HG03432 (cell line): ENCODE data around the gene MAP3K14.
"Not testable (repeated sequence)": the region's sequence is repeated elsewhere in the genome, so short reads cannot be mapped to it uniquely, and the experiment has no call there.

ENCODE experiments used
- ATAC-seq: cut with Tn5 transposase; IDR thresholded peaks from one replicate; pipeline ENCODE4 v1.9.1; 2021; ENCODE audit warnings: mild to moderate bottlenecking, moderate library complexity; ENCODE audit not compliant: unreplicated experiment

Gene MAP3K14

DNA sequence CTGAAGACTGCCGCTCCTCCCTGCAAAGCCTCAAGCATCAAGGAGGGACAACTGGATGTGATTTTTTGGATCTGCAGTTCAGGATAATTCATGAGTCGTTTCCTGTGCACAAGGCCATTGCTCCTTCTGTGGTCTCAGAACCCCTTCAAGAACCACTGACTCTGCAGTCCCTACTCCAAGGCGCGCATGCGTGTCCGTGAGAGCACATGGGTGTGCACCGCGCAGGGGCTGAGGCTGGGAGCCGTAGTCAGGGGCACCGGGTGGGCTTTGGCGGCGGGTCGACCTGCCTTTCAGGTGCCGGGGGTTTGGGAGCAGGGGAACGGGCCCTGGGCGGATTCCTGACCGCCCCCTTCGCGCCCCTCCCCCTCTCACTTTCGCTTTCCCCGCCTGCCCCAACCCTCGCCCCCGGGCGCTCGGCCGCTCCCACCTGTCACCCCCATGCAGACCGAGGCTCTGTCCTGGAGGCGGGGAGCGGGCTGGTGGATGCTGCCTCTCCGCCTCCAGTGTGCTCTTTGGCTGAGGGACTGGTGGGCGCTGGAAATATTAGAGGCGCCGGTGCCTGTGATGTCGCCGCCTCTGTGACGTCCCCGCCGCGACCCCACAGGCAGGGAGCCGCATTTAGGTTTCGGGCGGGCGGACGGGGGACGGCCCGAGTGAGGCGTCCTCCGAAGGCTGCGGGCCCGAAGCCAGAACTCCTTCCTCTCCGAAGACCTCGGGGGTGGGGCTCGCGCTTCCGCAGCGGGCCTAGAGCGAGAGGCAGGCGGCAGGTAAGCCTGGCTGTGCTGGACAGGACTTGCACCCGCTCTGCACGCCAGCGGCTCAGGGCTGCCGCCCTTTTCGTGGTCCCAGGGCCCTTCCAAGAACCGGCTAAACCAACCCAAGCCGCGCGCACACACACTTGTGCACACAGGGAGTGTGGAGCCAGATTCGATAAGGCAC, 55.0 kb downstream of the MAP3K14 start, which contains the start of gene SPATA32:
Gene SPATA32 (minus strand): TSS at position 518 of the 939 bp plus-strand sequence. CDS start 78 bp downstream, at position 440.
- peak; percentile 56 for ATAC-seq

DNA sequence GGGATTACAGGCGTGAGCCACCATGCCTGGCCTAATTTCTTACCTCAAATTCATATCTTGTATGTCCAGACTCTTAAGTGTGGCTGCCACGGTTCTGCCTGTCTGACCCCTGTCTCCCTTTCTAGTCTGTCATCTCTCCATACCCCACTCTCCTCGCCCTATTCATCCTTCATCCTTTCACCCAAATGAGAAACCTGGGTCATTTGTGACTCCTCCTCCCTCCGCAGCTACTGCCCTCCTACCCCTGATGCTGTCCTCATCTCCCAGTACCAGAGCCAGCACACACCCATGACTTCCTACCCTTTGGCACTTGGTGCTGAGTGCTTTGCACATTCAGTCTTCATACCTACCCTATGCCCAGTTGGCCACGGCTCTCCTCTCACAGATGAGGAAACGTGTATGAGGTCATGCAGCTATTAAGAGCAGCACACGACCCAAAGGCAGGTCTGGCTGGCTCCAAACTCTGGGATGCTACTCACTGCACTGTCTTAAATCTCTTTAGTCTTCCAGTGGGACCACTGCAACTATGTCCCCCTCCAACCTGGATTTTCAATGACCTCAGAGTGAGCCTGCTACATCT, 56.5 kb downstream of the MAP3K14 start:
- ATAC-seq: no peak

DNA sequence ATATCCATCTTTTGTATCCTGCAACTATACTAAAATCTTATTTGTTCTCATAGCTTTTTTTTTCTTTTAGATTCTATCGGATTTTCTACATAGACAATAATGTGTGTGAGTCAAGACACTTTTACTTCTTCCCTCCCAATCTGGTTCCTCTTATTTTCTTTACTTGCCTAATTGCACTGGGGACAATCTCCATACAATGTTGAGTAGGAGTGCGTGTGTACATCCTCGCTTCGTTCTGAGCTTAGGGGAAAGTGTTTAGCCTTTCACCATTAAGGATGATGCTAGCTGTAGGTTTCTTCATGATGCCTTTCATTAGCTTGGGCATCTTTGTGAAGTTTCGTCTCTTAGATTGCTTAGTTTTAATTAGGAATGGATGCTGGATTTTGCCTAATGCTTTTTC, 57.8 kb downstream of the MAP3K14 start:
- ATAC-seq: no peak

DNA sequence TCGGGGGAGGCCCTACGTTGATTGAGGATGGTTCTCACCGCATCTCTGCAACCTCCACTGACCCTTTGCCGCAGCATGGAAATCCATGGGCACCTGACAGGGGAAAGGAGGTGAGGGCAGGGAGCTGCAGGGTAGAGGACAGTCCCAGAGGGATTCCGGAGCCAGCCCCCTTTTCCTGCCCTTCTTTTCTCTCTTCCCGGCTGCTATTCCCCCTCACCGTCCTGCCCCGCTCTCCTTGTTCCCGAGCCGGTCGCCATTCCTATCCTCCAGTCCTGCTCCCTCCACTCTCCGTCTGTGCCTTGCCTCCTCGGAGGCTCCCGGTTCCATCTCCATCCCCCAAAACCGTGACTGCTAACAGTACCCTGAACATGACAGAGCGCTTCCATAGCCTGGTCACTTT, 59.7 kb downstream of the MAP3K14 start:
- no peak for ATAC-seq

DNA sequence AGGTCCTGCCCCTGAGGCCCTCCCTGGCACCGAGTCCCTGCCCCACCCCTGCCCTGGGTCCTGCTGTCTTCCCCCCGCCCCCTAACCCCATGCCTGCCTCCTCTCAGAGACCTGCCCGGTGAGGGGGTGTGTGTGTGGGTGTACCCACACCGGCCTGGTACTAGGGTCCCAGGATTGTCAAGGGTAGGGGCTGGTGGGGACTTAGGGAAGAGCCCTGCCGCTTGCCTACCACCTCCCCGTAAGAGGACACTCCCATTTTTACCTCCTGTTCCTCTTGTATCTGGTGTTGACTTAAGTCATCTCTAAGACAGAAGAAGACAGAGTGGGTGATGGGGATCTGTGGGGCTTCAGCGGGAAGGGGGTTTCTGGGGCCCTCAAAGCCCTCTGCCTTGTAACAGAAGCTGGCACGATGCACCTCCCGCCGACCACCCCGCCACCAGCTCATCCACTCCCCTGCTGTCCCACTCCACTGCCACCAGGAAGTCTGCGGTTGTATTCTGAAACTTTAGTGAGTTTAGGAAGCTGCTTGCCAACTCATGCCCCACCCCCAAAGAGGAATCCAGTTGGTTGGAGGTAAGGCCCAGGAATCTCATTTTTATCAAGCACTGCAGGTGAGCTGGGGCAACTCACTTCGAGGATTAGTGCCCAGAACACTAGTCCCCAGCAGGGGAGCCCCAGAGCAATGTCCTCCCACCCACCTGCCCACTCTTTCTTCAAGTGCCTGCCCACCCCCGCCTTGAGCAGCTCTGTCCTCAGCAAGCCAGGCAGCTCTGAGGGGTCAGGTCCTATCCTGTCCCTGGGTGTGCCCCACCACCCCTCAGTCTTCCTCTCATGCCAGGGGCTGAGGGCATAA, 60.5 kb downstream of the MAP3K14 start:
- ATAC-seq: no peak

DNA sequence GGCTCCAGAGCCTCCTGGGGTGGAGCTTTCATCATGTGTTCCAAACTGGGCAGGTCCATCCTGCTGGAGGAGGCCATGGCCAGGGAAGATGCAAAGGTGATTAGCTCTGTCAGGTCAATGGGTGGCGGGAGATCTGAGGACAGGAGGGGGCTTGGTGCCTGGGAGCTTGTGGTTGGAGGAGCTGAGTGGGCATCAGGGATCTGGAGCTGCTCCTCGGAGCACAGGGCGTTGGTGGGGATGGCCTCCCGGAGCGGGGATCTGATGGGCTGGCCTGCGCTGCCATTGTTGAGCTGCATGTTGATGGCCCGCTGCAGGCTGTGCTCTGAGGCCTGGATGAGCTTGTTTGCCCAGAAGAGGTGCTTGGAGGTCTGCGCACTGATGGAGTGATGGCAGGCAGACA, 61.5 kb downstream of the MAP3K14 start:
- ATAC-seq: no peak

DNA sequence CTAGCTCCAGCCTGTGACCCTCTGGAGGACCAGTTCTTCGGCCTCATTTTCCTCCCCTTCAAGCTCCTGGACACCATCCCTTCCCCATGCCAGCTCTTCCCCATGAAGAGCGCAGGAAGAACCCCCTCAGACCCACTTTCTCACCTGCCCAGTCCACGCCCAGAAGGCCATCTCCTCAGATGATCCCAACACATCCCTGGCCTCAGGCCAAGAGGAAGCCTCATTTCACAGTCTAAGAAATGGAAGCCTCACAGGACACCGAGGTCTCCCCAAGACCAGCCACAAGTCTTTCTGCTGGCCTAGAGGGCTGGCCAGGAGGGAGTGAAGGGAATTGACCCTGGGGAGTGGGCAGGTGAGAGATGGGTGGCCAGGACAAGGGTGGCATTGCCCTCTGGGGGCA, 62.9 kb downstream of the MAP3K14 start:
- ATAC-seq: no peak

DNA sequence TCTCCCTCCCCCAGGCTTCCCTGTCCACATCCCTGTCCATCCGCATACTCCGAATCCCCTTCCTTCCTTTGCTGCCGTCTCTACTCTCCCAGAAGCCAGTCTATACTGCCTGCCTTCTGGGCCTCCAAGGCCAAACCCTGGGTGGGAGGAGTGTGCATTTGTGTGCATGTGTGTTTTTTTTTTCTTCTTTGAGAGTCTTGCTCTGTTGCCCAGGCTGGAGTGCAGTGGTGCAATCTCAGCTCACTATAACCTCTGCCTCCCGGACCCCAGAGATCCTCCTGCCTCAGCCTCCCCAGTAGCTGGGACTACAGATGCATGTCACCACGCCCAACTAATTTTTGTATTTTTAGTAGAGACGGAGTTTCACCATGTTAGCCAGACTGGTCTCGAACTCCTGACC, 63.6 kb downstream of the MAP3K14 start:
- ATAC-seq: not testable (repeated sequence)

DNA sequence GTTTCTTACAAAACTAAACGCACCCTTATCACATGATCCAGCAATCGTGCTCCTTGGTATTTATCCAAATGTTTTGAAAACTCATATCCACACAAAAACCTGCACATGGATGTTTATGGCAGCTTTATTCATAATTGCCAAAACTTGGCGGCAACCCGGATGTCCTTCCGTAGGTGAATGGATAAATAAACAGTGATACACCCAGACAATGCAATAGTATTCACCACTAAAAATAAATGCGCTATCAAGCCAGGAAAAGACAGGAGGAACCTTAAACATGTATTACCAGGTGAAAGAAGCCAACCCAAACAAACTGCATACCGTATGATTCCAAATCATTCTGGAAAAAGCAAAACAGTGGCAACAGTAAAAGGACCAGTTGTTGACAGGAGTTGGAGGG, 64.9 kb downstream of the MAP3K14 start:
- no peak for ATAC-seq

DNA sequence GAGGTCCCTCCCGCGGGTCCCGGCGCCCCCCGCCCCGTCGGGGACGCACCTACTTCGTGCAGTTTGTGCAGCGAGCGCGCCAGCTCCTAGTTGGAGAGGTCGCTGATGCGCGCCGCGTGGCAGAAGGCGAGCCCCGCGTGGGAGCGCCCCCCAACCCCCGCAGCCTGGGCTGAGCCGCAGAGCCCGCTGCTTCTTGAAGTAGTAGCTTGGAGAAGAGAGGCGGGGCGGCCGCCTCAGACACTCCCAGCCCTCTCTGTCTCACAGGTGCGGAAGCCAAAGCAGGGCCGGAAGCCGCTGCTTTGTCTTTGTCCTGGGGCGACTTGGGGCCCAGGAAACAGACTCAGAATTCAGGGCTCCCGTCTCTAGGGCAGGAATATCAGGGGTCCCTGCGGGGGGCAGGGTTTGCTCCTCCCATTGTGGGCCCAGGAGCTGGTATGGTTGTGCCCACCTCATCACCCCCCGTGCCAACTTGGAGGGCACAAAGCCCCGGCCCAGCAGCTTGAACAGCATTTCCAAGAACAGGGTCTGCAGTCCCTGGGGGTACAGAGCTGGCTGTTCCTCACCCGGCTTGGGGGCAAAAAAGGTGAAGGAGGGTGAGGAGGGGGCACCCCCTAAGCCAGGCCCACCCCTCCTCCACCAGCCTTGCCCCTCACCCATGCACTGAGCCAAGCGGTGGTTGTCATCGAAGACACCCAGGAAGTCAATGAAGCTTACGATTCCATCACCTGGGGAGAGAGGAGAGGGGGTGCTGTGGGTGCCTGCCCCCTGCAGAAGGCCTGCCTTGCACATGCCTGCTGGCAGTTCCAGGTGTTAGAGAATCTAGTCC, 68.5 kb downstream of the MAP3K14 start:
- ATAC-seq: peak; percentile 51

DNA sequence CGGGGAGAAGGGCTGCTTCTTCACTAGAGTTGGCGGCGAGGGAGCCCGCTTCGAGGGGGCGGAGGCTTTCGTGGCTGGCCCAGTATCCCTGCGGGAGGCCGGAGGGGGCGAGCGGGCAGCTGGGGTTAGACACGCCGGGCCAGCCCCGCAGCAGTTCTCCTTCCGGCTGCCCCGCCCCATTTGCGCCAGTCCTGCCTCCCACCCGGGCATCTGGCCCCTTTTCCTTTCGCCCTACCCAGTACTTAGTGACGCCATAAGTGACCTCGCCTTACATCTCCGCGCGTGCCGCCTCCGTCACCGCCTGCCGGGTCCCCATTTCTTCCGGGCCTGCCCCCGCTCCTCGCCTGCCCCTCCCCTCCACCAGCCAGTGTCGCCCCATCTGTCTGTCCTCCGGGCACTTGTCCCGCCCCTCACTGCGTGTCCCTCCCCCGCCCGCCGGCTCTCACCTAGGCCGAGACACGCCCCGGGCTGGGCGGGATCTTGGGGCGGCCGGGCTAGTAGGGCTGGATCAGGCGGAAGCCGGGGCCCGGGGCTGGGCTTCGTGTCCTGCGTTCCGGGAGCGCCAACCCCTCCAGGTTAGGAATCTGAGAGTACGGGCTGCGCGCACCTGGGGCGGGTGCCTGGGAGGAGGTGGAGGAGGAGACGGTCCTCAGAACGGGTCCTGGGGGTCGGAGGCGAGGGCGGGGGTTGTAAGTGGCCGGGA, 69.2 kb downstream of the MAP3K14 start:
- ATAC-seq: peak; percentile 83

DNA sequence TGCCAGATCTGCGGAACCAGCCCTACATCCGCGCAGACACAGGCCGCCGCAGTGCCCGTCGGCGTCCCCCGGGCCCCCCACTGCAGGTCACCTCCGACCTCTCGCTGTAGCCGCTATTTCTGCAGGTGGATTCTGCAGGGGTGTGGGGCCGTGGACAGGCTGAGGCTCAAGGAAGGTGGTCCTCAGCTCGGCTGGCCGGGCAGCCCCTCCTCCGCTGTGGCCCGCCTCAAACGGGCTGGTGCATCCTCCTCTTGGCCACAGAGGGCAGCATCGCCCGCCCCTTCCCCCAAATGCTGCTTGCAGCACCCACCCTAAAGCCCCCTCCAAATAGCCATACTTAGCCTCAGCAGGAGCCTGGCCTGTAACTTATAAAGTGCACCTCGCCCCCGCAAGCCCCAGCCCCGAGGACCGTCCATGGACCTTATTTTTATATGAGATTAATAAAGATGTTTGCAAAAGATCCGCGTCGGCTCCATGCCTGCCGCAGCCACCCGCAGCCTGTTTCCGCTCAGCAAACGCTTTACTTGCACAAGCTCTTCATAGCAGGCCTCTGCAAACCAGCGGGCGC, 69.9 kb downstream of the MAP3K14 start:
- ATAC-seq: no peak

DNA sequence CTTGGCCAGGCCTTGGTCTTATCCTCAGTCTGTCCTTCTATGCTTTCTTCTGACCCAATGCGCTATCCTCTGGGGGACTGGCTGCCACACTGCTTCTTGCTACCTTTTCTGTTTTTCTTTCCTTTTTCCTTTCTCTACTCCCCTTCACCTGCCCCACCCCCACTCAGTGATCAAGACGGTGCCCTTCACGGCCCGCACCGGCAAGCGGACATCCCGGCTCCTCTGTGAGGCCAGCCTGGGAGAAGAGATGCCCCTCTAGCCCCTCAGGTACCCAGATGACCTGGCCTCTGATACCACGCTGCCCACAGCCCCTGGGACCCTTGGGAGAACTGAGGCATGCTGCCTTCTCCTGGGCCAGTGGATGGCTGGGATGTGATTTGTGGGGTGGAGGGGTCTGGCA, 70.5 kb downstream of the MAP3K14 start:
- no peak for ATAC-seq

DNA sequence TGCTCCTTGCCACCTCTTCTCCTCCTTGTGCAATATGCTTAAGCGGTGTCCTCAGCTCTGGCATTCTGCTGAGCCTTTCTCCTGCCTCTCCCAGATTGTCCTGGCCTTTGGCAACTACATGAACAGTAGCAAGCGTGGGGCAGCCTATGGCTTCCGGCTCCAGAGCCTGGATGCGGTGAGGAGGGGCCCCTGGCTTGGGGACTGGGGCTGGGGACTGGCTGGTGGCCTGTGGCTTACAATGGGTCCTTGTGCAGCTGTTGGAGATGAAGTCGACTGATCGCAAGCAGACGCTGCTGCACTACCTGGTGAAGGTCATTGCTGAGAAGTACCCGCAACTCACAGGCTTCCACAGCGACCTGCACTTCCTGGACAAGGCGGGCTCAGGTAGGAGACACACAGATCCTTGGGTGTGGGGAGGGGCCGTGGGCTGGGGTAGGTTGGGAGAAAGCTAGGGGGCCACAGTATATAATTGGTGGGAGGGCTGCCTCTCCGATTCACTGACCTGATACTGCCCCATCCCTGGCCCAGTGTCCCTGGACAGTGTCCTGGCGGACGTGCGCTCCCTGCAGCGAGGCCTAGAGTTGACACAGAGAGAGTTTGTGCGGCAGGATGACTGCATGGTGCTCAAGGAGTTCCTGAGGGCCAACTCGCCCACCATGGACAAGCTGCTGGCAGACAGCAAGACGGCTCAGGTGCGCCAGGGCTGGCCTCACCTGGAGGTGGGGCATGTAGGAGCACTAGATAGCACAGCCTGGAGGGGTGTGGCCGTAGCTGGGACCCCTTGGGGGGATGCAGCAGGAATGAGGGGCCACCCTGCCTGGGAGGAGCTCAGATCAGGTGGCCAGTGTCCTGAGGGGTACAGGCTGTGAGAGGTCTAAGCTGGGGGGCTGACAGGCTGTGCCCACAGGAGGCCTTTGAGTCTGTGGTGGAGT, 71.8 kb downstream of the MAP3K14 start:
- no peak for ATAC-seq

DNA sequence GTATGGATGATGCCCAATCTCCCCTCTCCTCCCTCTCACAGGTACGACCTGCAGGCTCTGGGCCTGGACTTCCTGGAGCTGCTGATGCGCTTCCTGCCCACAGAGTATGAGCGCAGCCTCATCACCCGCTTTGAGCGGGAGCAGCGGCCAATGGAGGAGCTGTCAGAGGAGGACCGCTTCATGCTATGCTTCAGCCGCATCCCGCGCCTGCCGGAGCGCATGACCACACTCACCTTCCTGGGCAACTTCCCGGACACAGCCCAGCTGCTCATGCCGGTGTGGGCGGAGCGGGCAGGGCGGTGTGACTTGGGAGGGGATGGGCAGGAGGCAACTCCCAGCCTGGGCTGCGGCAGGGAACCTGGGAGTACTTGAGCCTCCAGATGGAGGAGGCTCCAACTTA, 73.1 kb downstream of the MAP3K14 start:
- ATAC-seq: no peak

DNA sequence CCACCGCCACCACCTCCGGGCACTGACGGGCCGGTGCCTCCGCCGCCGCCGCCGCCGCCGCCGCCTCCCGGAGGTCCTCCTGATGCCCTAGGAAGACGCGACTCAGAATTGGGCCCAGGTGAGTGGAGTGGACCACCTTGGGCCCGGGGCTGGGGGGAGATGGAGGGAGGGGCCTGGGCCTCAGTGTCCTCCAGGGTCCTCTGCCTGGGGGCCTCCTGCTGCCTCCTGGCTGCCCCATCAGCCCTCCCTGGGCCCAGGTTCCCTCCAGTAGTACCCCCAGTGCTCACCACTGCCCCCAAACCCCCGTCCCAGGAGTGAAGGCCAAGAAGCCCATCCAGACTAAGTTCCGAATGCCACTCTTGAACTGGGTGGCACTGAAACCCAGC, 74.8 kb downstream of the MAP3K14 start:
- ATAC-seq: no peak

DNA sequence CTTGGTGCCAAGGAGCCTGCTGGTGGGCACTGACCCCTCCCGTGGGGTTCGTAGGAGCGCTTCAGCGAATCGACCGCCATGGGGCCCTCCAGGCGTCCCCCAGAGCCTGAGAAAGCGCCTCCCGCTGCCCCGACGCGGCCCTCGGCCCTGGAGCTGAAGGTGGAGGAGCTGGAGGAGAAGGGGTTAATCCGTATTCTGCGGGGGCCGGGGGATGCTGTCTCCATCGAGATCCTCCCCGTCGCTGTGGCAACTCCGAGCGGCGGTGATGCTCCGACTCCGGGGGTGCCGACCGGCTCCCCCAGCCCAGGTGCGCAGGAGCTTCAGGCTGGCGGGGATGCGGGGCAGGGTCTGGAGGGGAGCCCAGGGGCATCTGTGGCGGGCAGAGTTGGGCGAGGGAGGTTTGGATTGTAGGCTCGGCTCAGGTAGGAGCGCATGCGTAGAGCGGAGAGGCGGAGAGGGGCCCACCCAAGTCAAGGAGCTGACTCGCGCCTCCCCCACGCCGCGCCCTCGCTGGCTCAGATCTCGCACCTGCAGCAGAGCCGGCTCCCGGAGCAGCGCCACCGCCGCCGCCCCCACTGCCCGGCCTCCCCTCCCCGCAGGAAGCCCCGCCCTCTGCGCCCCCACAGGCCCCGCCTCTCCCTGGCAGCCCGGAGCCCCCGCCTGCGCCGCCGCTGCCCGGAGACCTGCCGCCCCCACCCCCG, 75.3 kb downstream of the MAP3K14 start:
- no peak for ATAC-seq

DNA sequence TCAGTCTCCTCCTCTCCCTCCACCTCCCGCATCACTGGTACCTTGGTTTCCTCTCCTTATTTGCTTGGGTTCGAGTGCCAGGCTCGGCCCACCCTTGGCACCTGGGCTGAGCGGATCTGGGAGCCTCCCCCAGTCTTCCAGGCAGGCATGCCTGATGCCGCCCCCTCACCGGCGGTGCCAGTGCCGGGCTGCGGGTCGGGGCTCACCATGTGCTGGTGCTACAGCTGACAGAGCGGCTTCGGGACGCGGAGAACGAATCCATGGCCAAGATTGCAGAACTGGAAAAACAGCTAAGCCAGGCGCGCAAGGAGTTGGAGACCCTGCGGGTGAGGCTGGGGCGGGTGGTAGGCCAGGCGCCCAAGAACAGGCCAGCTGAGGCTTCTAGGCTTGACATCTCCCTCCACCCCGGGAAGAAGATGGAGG, 75.9 kb downstream of the MAP3K14 start:
- ATAC-seq: no peak
